Measurements from ENCODE around the gene SP140.
"Not testable (repeated sequence)": the region's sequence is repeated elsewhere in the genome, so short reads cannot be mapped to it uniquely, and the experiment has no call there.

Gene SP140

DNA sequence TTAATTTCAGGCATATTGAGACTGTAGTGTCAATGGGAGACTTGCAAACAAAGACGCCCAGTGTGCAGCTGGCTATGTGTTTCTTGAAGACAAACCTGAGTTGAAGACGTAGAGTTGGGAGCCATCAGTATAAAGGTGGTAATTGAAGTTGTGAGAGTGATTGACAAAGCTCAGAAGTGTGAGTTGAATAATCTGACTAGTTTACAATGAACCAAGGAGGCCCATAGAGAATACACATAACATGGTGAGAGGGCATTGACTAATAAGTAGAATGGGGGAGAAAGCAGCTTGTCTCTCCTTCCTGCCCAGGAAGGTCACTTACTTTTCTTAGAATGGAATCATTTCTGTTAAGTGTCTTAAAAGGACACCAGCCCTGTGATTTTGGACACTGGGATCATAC lies 19.8 kb upstream of the SP140 start:
- no peaks in the 10 kb centered on the region for H3K27me3 ChIP-seq (ENCODE audit: control insufficient read depth in 1 of 2, insufficient read depth in 2 of 2, low read length in 2 of 2)
- no peaks in the 10 kb centered on the region for H3K9me3 ChIP-seq (ENCODE audit: control insufficient read depth in 1 of 2, low read length in 2 of 2)
- peaks cover 56 to 62% of the 10 kb centered on the region in 2 donors for H3K36me3 ChIP-seq (ENCODE audit: control insufficient read depth in 1 of 2, insufficient read depth in 2 of 2, low read length in 2 of 2)
- H3K9ac ChIP-seq (ENCODE audit: low read depth in 1 of 2, low read length in 2 of 2), result no peak overlapping the region
- no peak overlapping the region for H3K27ac ChIP-seq (ENCODE audit: low read depth, low read length)
- H3K4me1 ChIP-seq (ENCODE audit: control insufficient read depth in 1 of 2, insufficient read depth in 2 of 2, low read length in 2 of 2), result no peaks in the 10 kb centered on the region
- H3K4me3 ChIP-seq (ENCODE audit: low read depth in 1 of 2, low read length in 2 of 2), result no peak overlapping the region

DNA sequence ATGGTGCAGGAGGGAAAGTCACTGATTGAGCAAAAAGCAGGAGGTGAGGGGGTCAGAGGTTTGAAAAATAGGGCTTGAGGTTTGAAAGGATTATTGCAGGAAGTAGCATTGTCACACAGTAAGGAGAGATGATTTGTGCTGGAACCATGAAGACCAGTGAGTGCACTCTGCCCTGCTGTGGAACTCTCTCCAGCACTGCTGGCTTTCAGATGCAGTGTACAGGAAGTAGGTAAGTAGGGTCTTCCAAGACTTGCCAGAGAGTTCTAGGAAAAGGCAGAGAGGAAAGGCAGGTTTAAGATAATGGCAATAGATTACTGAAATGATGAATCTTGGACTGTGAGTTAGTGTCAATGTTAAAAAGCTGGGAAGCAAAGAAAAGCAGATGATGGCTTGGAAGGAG lies 17.0 kb upstream of the SP140 start:
- H3K9ac ChIP-seq (ENCODE audit: low read depth in 1 of 2, low read length in 2 of 2), result no peak overlapping the region
- no peaks in the 10 kb centered on the region for H3K4me1 ChIP-seq (ENCODE audit: control insufficient read depth in 1 of 2, insufficient read depth in 2 of 2, low read length in 2 of 2)
- H3K36me3 ChIP-seq (ENCODE audit: control insufficient read depth in 1 of 2, insufficient read depth in 2 of 2, low read length in 2 of 2), result peaks cover 73 to 84% of the 10 kb centered on the region in 2 donors
- no peak overlapping the region for H3K4me3 ChIP-seq (ENCODE audit: low read depth in 1 of 2, low read length in 2 of 2)
- H3K27ac ChIP-seq (ENCODE audit: low read depth, low read length), result no peak overlapping the region
- no peaks in the 10 kb centered on the region for H3K27me3 ChIP-seq (ENCODE audit: control insufficient read depth in 1 of 2, insufficient read depth in 2 of 2, low read length in 2 of 2)
- no peaks in the 10 kb centered on the region for H3K9me3 ChIP-seq (ENCODE audit: control insufficient read depth in 1 of 2, low read length in 2 of 2)

GRCh38 chr2:230209422-230210051 lies 16.0 kb upstream of the SP140 start:
- H3K36me3 ChIP-seq (ENCODE audit: control insufficient read depth in 1 of 2, insufficient read depth in 2 of 2, low read length in 2 of 2), result peaks cover 83 to 91% of the 10 kb centered on the region in 2 donors
- H3K27me3 ChIP-seq (ENCODE audit: control insufficient read depth in 1 of 2, insufficient read depth in 2 of 2, low read length in 2 of 2), result no peaks in the 10 kb centered on the region
- H3K9me3 ChIP-seq (ENCODE audit: control insufficient read depth in 1 of 2, low read length in 2 of 2), result no peaks in the 10 kb centered on the region
- H3K4me3 ChIP-seq (ENCODE audit: low read depth in 1 of 2, low read length in 2 of 2), result no peak overlapping the region
- H3K4me1 ChIP-seq (ENCODE audit: control insufficient read depth in 1 of 2, insufficient read depth in 2 of 2, low read length in 2 of 2), result no peaks in the 10 kb centered on the region
- no peak overlapping the region for H3K27ac ChIP-seq (ENCODE audit: low read depth, low read length)
- H3K9ac ChIP-seq (ENCODE audit: low read depth in 1 of 2, low read length in 2 of 2), result no peak overlapping the region

DNA sequence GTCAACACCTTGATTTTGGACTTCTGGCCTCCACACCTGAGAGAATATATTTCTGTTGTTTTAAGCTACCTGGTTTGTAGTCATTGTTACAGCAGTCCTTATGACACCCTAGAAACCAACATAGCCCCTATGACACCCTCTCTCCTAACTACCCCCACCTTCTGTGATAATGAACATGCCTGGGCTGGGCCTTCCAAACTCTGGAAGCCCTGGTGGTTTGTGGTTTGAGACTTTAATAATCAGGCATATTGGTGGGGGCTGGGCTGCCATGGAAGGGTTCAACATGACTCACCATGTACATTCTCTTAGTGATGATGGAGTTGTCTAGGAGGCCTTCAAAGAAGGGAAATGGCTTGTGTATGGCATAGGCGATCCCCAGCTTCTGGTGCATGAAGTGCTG lies 9.0 kb upstream of the SP140 start:
- Histone ChIP-seq H3K4me1 (ENCODE audit: control insufficient read depth in 1 of 2, insufficient read depth in 2 of 2, low read length in 2 of 2) (peaks cover 16 to 21% of the 10 kb centered on the region in 2 donors), H3K9me3 (ENCODE audit: control insufficient read depth in 1 of 2, low read length in 2 of 2) (no peaks in the 10 kb centered on the region), H3K4me3 (ENCODE audit: low read depth in 1 of 2, low read length in 2 of 2) (no peak overlapping the region), H3K36me3 (ENCODE audit: control insufficient read depth in 1 of 2, insufficient read depth in 2 of 2, low read length in 2 of 2) (peaks cover 34 to 48% of the 10 kb centered on the region in 2 donors), H3K27ac (ENCODE audit: low read depth, low read length) (no peak overlapping the region), H3K27me3 (ENCODE audit: control insufficient read depth in 1 of 2, insufficient read depth in 2 of 2, low read length in 2 of 2) (no peaks in the 10 kb centered on the region), H3K9ac (ENCODE audit: low read depth in 1 of 2, low read length in 2 of 2) (no peak overlapping the region)

DNA sequence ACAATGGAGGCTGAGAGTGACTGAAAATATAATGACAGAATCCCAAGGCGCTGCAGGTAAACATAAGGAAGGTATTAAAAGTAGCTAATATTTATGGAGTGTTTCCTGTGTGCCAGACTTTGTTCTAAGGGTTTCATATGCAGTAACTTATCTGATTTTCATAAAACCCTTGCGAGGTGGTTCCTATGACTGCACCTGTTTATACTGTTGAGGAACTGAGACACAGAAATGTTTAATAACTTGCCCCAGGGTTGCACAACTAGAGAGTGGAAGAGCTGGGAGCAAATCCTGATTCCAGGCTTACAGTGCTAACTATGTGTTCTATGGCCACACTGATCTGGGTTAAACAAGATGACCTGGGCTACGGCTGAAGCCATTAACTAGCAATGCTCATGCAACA lies 8.1 kb upstream of the SP140 start:
- Histone ChIP-seq H3K9ac (ENCODE audit: low read depth in 1 of 2, low read length in 2 of 2) (no peak overlapping the region), H3K4me3 (ENCODE audit: low read depth in 1 of 2, low read length in 2 of 2) (peak overlapping the region in 1 of 2 donors; percentile 22), H3K27me3 (ENCODE audit: control insufficient read depth in 1 of 2, insufficient read depth in 2 of 2, low read length in 2 of 2) (no peaks in the 10 kb centered on the region), H3K36me3 (ENCODE audit: control insufficient read depth in 1 of 2, insufficient read depth in 2 of 2, low read length in 2 of 2) (peaks cover 25 to 38% of the 10 kb centered on the region in 2 donors), H3K27ac (ENCODE audit: low read depth, low read length) (no peak overlapping the region), H3K9me3 (ENCODE audit: control insufficient read depth in 1 of 2, low read length in 2 of 2) (no peaks in the 10 kb centered on the region), H3K4me1 (ENCODE audit: control insufficient read depth in 1 of 2, insufficient read depth in 2 of 2, low read length in 2 of 2) (peaks cover 16 to 21% of the 10 kb centered on the region in 2 donors)

DNA sequence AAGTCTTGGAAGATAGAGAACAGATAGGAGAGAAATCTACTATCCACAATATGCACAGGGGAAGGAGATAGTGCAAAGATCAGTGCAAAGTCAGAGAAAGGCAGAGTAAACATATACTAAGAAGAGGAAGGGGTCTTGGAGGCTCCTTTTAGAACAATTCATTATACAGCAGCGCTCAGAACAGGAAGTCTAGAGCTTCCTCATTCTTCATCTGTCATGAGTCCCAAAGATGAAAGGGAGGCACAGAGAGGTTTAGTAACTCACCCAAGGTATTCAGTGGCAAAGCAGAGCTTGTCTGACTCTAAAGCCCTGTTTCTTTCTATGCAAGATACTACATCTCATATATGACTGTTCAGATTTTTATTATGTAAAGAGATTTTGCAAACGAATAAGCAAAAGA lies 7.1 kb upstream of the SP140 start:
- no peaks in the 10 kb centered on the region for H3K9me3 ChIP-seq (ENCODE audit: control insufficient read depth in 1 of 2, low read length in 2 of 2)
- H3K36me3 ChIP-seq (ENCODE audit: control insufficient read depth in 1 of 2, insufficient read depth in 2 of 2, low read length in 2 of 2), result peaks cover 18 to 28% of the 10 kb centered on the region in 2 donors
- H3K9ac ChIP-seq (ENCODE audit: low read depth in 1 of 2, low read length in 2 of 2), result no peak overlapping the region
- no peak overlapping the region for H3K27ac ChIP-seq (ENCODE audit: low read depth, low read length)
- peaks cover 16 to 21% of the 10 kb centered on the region in 2 donors for H3K4me1 ChIP-seq (ENCODE audit: control insufficient read depth in 1 of 2, insufficient read depth in 2 of 2, low read length in 2 of 2)
- no peaks in the 10 kb centered on the region for H3K27me3 ChIP-seq (ENCODE audit: control insufficient read depth in 1 of 2, insufficient read depth in 2 of 2, low read length in 2 of 2)
- peak overlapping the region; percentile 85 to 96 for H3K4me3 ChIP-seq (ENCODE audit: low read depth in 1 of 2, low read length in 2 of 2)

DNA sequence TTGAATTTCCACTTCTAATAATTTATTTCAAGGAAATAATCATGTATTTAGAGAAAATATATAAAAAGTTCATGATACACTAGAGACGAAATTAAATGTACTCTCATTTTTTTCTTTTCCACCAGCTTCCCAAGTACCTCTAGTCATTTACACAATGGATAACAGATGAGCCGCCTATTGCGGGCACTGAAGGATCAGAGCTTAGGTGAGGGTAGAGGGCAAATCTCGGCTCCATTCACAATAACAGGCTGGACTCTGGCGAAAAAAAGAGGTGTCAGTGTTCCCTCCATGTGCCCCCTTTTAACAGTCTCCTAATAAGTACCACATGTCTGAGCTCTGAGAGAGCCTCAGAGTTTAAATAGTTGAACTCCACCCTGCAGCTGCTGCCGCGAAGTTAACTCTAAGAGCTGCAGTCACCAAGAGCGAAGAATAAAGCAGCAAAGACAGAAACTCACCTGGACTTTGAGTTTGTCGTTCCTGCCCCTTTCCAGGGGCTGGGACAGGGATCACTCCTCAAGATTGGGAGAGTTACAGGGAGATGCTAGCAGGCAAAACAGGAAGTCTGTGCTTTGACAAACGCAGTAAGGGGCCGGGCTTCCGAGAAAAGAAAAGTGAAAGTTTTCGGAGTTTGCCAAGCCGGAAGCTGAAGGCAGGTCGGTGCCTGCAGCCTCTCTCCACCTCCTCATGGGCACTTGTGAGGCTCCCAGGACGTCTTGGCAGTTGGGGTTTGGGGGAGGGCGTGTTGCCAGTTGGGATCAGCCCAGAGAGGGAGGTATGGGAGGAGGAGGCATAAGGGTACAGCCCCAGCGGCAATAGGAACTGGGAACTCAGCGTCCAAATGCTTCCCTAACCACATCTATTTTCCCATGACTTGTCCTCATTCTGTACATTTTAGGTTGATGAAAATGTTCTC lies 5.9 kb upstream of the SP140 start, which contains the start of gene SP110:
SP110 (minus strand) TSS at position 566 of the 913 bp plus-strand sequence. CDS start 3,057 bp downstream, outside the sequence.
- Histone ChIP-seq H3K36me3 (ENCODE audit: control insufficient read depth in 1 of 2, insufficient read depth in 2 of 2, low read length in 2 of 2) (peaks cover 5 to 17% of the 10 kb centered on the region in 2 donors), H3K27ac (ENCODE audit: low read depth, low read length) (peak within 1 kb of the TSS; percentile 65), H3K4me3 (ENCODE audit: low read depth in 1 of 2, low read length in 2 of 2) (peak within 1 kb of the TSS; percentile 85 to 96), H3K9ac (ENCODE audit: low read depth in 1 of 2, low read length in 2 of 2) (peak within 1 kb of the TSS; percentile 73 to 75), H3K27me3 (ENCODE audit: control insufficient read depth in 1 of 2, insufficient read depth in 2 of 2, low read length in 2 of 2) (no peaks in the 10 kb centered on the region), H3K4me1 (ENCODE audit: control insufficient read depth in 1 of 2, insufficient read depth in 2 of 2, low read length in 2 of 2) (peaks cover 16 to 25% of the 10 kb centered on the region in 2 donors), H3K9me3 (ENCODE audit: control insufficient read depth in 1 of 2, low read length in 2 of 2) (no peaks in the 10 kb centered on the region)

- peak overlapping the region; percentile 85 to 96 for H3K4me3 ChIP-seq (ENCODE audit: low read depth in 1 of 2, low read length in 2 of 2)
- H3K27ac ChIP-seq (ENCODE audit: low read depth, low read length), result peak overlapping the region; percentile 65
- no peaks in the 10 kb centered on the region for H3K9me3 ChIP-seq (ENCODE audit: control insufficient read depth in 1 of 2, low read length in 2 of 2)
- peaks cover 21 to 32% of the 10 kb centered on the region in 2 donors for H3K4me1 ChIP-seq (ENCODE audit: control insufficient read depth in 1 of 2, insufficient read depth in 2 of 2, low read length in 2 of 2)
- peak overlapping the region; percentile 73 to 75 for H3K9ac ChIP-seq (ENCODE audit: low read depth in 1 of 2, low read length in 2 of 2)
- H3K36me3 ChIP-seq (ENCODE audit: control insufficient read depth in 1 of 2, insufficient read depth in 2 of 2, low read length in 2 of 2), result peaks cover 2 to 11% of the 10 kb centered on the region in 2 donors
- H3K27me3 ChIP-seq (ENCODE audit: control insufficient read depth in 1 of 2, insufficient read depth in 2 of 2, low read length in 2 of 2), result no peaks in the 10 kb centered on the region
Observed at GRCh38 chr2:230220347-230220969, 5.1 kb upstream of the SP140 start.

DNA sequence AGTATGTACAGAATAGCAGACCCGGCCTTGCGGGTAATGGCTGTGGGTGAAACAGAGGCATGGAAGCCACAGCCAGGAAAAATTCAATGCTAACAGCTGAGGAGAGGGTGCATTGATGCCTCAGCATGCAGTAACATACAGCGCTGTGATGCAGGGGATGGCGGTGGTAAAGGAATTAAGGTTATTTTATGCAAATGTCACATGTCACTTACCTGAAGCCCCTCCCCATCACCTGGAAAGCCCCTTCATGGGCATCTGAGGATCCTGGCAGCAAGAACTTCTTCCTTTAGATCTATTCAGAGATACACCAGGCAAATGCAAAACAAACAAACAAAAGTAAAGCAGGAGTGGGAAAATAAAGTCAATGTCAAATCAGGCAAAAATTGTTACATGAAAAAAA lies 4.0 kb upstream of the SP140 start:
- Histone ChIP-seq H3K9me3 (ENCODE audit: control insufficient read depth in 1 of 2, low read length in 2 of 2) (no peaks in the 10 kb centered on the region), H3K9ac (ENCODE audit: low read depth in 1 of 2, low read length in 2 of 2) (no peak overlapping the region), H3K27me3 (ENCODE audit: control insufficient read depth in 1 of 2, insufficient read depth in 2 of 2, low read length in 2 of 2) (no peaks in the 10 kb centered on the region), H3K4me1 (ENCODE audit: control insufficient read depth in 1 of 2, insufficient read depth in 2 of 2, low read length in 2 of 2) (peaks cover 21 to 32% of the 10 kb centered on the region in 2 donors), H3K27ac (ENCODE audit: low read depth, low read length) (no peak overlapping the region), H3K36me3 (ENCODE audit: control insufficient read depth in 1 of 2, insufficient read depth in 2 of 2, low read length in 2 of 2) (peaks cover 0 to 2% of the 10 kb centered on the region in 2 donors), H3K4me3 (ENCODE audit: low read depth in 1 of 2, low read length in 2 of 2) (no peak overlapping the region)

DNA sequence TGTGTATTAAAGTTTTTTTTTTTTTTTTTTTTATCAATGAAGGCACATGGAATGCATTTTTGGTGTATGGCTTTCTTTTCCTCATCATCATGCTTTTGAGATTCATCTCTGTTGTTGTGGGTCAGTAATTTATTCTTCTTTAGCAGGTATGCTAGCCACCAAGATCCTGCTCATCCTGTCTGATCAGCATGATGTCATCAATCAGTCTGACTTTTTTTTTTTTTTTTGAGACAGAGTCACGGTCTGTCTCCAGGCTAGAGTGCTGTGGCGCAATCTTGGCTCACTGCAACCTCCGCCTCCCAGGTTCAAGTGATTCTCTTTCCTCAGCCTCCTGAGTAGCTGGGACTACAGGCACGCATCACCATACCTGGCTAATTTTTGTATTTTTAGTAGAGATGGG lies 2.7 kb upstream of the SP140 start:
- peaks cover 18 to 25% of the 10 kb centered on the region in 2 donors for H3K4me1 ChIP-seq (ENCODE audit: control insufficient read depth in 1 of 2, insufficient read depth in 2 of 2, low read length in 2 of 2)
- H3K27me3 ChIP-seq (ENCODE audit: control insufficient read depth in 1 of 2, insufficient read depth in 2 of 2, low read length in 2 of 2); H3K27ac ChIP-seq (ENCODE audit: low read depth, low read length); H3K4me3 ChIP-seq (ENCODE audit: low read depth in 1 of 2, low read length in 2 of 2); H3K36me3 ChIP-seq (ENCODE audit: control insufficient read depth in 1 of 2, insufficient read depth in 2 of 2, low read length in 2 of 2); H3K9ac ChIP-seq (ENCODE audit: low read depth in 1 of 2, low read length in 2 of 2); H3K9me3 ChIP-seq (ENCODE audit: control insufficient read depth in 1 of 2, low read length in 2 of 2): not testable (repeated sequence)

Measured in duodenal mucosa (tissue), 2 donors.